ENCODE results near the gene OR52B2. TPM values are rescaled to one million over a fixed set of nuclear protein-coding genes. Genes with fewer than 3 reads are reported as not detected.
"Not testable (repeated sequence)": the region's sequence is repeated elsewhere in the genome, so short reads cannot be mapped to it uniquely, and the experiment has no call there.

OR52B2 gene
- total RNA-seq, 5 donors from 2014 or later (not counting 1 experiment from before 2014, with no cell fraction given) = not detected

DNA sequence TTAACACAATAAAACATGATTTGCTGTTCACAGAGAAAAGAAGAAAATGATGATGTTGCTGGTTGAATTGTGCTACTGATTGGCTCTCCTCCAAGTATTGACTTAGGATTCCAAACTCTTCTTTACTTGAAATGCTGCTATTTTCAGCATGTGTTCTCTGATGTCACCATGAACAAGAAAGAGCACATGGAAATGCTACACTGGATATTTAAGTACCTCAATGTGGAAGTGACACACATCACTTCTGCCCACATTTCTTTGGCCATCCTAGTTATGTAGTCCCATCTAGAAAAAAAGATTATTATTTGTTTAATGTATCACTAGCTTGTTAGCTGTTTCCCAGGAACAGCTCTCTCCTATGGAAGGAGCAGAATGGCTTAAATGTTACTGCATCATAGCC is 27.2 kb downstream of the OR52B2 start:
- H3K36me3 Mint-ChIP-seq = no peaks in the 10 kb centered on the region
- ChIA-PET POLR2A (no interaction called here), CTCF (no interaction called here)
- no peaks in the 10 kb centered on the region for H3K9me3 ChIP-seq
- peaks cover 0 to 2% (median 0%) of the 10 kb centered on the region in 3 donors for H3K9me3 Mint-ChIP-seq
- no peak overlapping the region for H3K27ac ChIP-seq (ENCODE audit: low read length)
- H3K27me3 Mint-ChIP-seq = peaks cover 11 to 14% of the 10 kb centered on the region in 2 donors
- H3K4me3 Mint-ChIP-seq = no peak overlapping the region
- DNase-seq = no peak
- ATAC-seq (replicated peaks in 1 of 4) = no peak
- H3K4me1 Mint-ChIP-seq = no peaks in the 10 kb centered on the region
- no peak overlapping the region for H3K27ac Mint-ChIP-seq
- H3K27me3 ChIP-seq (replicated peaks in 1 of 2; ENCODE audit: control insufficient read depth in 2 of 2, extremely low read depth in 1 of 2, insufficient read depth in 2 of 2, low read length in 1 of 2) = peaks cover 0 to 4% of the 10 kb centered on the region in 2 experiments
- no peaks in the 10 kb centered on the region for H3K36me3 ChIP-seq (ENCODE audit: control insufficient read depth in 2 of 2, extremely low read depth in 1 of 2, insufficient read depth in 1 of 2, low read length in 1 of 2)
- H3K4me3 ChIP-seq (ENCODE audit: control insufficient read depth in 1 of 2, extremely low read depth in 1 of 2, low read length in 1 of 2) = no peak overlapping the region
- no peaks in the 10 kb centered on the region for H3K4me1 ChIP-seq (ENCODE audit: control insufficient read depth in 1 of 2, extremely low read depth in 1 of 2, insufficient read depth in 2 of 2, low read length in 2 of 2)

DNA sequence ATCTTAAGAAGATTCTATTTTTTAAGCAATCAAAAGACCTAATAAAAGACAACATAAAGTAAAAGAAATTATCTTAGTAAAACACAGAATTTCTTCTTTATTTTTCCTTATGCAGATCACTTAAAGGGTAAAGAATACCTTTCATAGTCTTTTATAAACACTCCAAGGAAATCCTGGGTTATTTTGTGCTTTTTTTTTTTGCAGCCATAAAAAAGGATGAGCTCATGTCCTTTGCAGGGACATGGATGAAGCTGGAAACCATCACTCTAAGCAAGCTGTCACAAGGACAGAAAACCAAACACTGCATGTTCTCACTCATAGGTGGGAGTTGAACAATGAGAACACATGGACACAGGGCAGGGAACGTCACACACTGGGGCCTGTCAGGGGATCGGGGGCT is 34.2 kb downstream of the OR52B2 start:
- H3K9me3 Mint-ChIP-seq; DNase-seq; H3K9me3 ChIP-seq; H3K27me3 Mint-ChIP-seq; H3K4me3 ChIP-seq (ENCODE audit: control insufficient read depth in 1 of 2, extremely low read depth in 1 of 2, low read length in 1 of 2); CTCF ChIA-PET; H3K27me3 ChIP-seq (replicated peaks in 1 of 2; ENCODE audit: control insufficient read depth in 2 of 2, extremely low read depth in 1 of 2, insufficient read depth in 2 of 2, low read length in 1 of 2); H3K27ac ChIP-seq (ENCODE audit: low read length); H3K27ac Mint-ChIP-seq; H3K36me3 Mint-ChIP-seq; H3K36me3 ChIP-seq (ENCODE audit: control insufficient read depth in 2 of 2, extremely low read depth in 1 of 2, insufficient read depth in 1 of 2, low read length in 1 of 2); H3K4me1 Mint-ChIP-seq; H3K4me3 Mint-ChIP-seq; ATAC-seq (replicated peaks in 1 of 4); H3K4me1 ChIP-seq (ENCODE audit: control insufficient read depth in 1 of 2, extremely low read depth in 1 of 2, insufficient read depth in 2 of 2, low read length in 2 of 2): not testable (repeated sequence)
- POLR2A ChIA-PET = interaction anchor here in 1 of 2 donors (0.6 kb wide), 1 partner anchor 11 kb away, joined by 3 read pairs; no protein-coding TSS in a partner anchor
- 100% methylated on average over 1 of the region's 2 CpGs for WGBS (ENCODE audit: insufficient coverage)

DNA sequence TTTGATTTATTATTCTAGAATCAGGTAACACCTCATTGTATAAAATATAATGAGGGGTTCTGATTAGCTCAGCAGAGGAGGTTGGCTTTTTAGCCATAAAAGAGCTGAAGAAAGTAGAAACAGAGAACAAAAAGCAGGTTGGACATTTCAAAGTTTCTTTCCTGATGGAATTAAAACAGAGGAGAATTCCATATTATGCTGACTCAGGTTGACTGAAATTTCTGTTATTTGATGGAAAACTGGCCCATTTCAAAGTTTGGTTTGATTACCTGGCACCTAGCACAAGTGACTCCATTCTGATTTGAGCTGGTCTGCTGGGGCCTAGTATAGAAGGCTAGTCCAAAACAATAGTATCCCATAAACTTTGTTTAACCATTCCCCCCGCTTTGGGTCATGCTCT is 37.7 kb downstream of the OR52B2 start:
- Mint-ChIP-seq H3K27ac (no peak overlapping the region), H3K27me3 (peaks cover 10 to 16% of the 10 kb centered on the region in 2 donors), H3K9me3 (no peaks in the 10 kb centered on the region), H3K4me3 (no peak overlapping the region), H3K36me3 (no peaks in the 10 kb centered on the region), H3K4me1 (no peaks in the 10 kb centered on the region)
- WGBS (ENCODE audit: insufficient coverage) = no CpG with 5 or more reads among the region's 1 CpG
- peaks cover 0 to 6% of the 10 kb centered on the region in 2 experiments for H3K27me3 ChIP-seq (replicated peaks in 1 of 2; ENCODE audit: control insufficient read depth in 2 of 2, extremely low read depth in 1 of 2, insufficient read depth in 2 of 2, low read length in 1 of 2)
- CTCF ChIA-PET = no interaction called here
- no peak for ATAC-seq (replicated peaks in 1 of 4)
- H3K9me3 ChIP-seq = no peaks in the 10 kb centered on the region
- DNase-seq = no peak
- no peaks in the 10 kb centered on the region for H3K4me1 ChIP-seq (ENCODE audit: control insufficient read depth in 1 of 2, extremely low read depth in 1 of 2, insufficient read depth in 2 of 2, low read length in 2 of 2)
- POLR2A ChIA-PET = no interaction called here
- no peak overlapping the region for H3K27ac ChIP-seq (ENCODE audit: low read length)
- H3K36me3 ChIP-seq (ENCODE audit: control insufficient read depth in 2 of 2, extremely low read depth in 1 of 2, insufficient read depth in 1 of 2, low read length in 1 of 2) = no peaks in the 10 kb centered on the region
- no peak overlapping the region for H3K4me3 ChIP-seq (ENCODE audit: control insufficient read depth in 1 of 2, extremely low read depth in 1 of 2, low read length in 1 of 2)

DNA sequence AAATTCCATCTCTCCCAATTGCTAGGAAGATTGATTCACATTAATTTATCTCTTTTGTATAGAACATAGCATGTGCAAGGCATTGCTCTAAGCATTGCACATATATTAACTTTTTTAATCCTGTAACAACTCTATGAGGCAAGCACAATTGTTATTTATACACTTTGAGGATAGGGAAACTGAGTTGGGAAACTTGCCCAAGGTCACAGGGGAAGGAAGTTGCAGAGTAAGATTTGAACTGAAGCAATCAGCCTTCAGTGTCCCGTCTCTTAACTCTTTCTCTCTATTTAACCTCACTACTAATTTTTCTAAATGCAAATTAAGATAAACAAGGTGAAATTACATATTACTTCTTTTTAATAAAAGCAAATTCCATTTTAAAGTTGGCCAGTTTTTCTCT is 40.5 kb downstream of the OR52B2 start:
- Histone ChIP-seq H3K9me3 (no peaks in the 10 kb centered on the region), H3K4me1 (ENCODE audit: control insufficient read depth in 1 of 2, extremely low read depth in 1 of 2, insufficient read depth in 2 of 2, low read length in 2 of 2) (no peaks in the 10 kb centered on the region), H3K27me3 (replicated peaks in 1 of 2; ENCODE audit: control insufficient read depth in 2 of 2, extremely low read depth in 1 of 2, insufficient read depth in 2 of 2, low read length in 1 of 2) (peaks cover 0 to 6% of the 10 kb centered on the region in 2 experiments), H3K27ac (ENCODE audit: low read length) (no peak overlapping the region), H3K4me3 (ENCODE audit: control insufficient read depth in 1 of 2, extremely low read depth in 1 of 2, low read length in 1 of 2) (no peak overlapping the region), H3K36me3 (ENCODE audit: control insufficient read depth in 2 of 2, extremely low read depth in 1 of 2, insufficient read depth in 1 of 2, low read length in 1 of 2) (no peaks in the 10 kb centered on the region)
- Mint-ChIP-seq H3K27ac (no peak overlapping the region), H3K36me3 (no peaks in the 10 kb centered on the region), H3K4me1 (no peaks in the 10 kb centered on the region), H3K4me3 (no peak overlapping the region), H3K27me3 (peaks cover 7 to 14% of the 10 kb centered on the region in 2 donors), H3K9me3 (no peaks in the 10 kb centered on the region)
- POLR2A ChIA-PET = no interaction called here
- no CpG with 5 or more reads among the region's 1 CpG for WGBS (ENCODE audit: insufficient coverage)
- DNase-seq = no peak
- no peak for ATAC-seq (replicated peaks in 1 of 4)
- CTCF ChIA-PET = no interaction called here

DNA sequence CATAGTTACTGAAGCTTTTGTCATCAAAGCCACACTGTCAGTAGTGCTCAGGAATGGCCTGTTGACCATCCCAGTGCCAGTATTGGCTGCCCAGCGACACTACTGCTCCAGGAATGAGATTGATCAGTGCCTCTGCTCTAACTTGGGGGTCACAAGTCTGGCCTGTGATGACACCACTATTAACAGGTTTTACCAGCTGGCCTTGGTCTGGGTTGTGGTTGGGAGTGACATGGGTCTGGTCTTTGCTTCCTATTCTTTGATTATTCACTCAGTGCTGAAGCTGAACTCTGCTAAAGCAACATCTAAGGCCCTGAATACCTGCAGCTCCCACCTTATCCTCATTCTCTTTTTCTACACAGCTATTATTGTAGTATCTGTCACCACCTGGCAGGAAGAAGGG is 41.1 kb downstream of the OR52B2 start:
- no peak for DNase-seq
- H3K36me3 ChIP-seq (ENCODE audit: control insufficient read depth in 2 of 2, extremely low read depth in 1 of 2, insufficient read depth in 1 of 2, low read length in 1 of 2) = no peaks in the 10 kb centered on the region
- no peak overlapping the region for H3K4me3 ChIP-seq (ENCODE audit: control insufficient read depth in 1 of 2, extremely low read depth in 1 of 2, low read length in 1 of 2)
- ChIA-PET POLR2A (no interaction called here), CTCF (no interaction called here)
- Mint-ChIP-seq H3K27me3 (peaks cover 6 to 13% of the 10 kb centered on the region in 2 donors), H3K4me1 (no peaks in the 10 kb centered on the region), H3K36me3 (no peaks in the 10 kb centered on the region), H3K4me3 (no peak overlapping the region), H3K9me3 (no peaks in the 10 kb centered on the region), H3K27ac (no peak overlapping the region)
- H3K4me1 ChIP-seq (ENCODE audit: control insufficient read depth in 1 of 2, extremely low read depth in 1 of 2, insufficient read depth in 2 of 2, low read length in 2 of 2) = no peaks in the 10 kb centered on the region
- peaks cover 0 to 6% of the 10 kb centered on the region in 2 experiments for H3K27me3 ChIP-seq (replicated peaks in 1 of 2; ENCODE audit: control insufficient read depth in 2 of 2, extremely low read depth in 1 of 2, insufficient read depth in 2 of 2, low read length in 1 of 2)
- 17% methylated on average over 1 of the region's 1 CpG for WGBS (ENCODE audit: insufficient coverage)
- H3K27ac ChIP-seq (ENCODE audit: low read length) = no peak overlapping the region
- no peak for ATAC-seq (replicated peaks in 1 of 4)
- H3K9me3 ChIP-seq = no peaks in the 10 kb centered on the region

DNA sequence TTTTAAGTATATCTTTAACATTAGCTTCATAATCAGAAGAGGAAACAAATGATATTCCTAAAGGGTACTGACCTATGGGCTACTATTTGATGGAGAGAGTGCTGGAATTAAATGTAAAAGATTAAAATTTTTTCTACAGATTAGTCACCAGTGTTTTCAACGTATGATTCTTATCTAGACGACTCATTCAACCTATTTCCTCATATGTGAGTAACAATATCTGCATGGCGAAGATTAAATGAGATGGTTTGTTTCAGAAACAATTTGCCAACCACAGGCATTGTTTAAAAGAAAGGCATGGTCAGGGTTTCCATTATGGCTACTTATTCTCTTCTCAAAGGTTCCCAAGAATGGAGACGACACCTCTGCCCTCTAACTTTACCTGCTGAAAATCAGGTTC is 42.2 kb downstream of the OR52B2 start:
- Mint-ChIP-seq H3K4me1 (no peaks in the 10 kb centered on the region), H3K9me3 (no peaks in the 10 kb centered on the region), H3K36me3 (no peaks in the 10 kb centered on the region), H3K4me3 (no peak overlapping the region), H3K27me3 (peaks cover 6 to 9% of the 10 kb centered on the region in 2 donors), H3K27ac (no peak overlapping the region)
- Histone ChIP-seq H3K9me3 (no peaks in the 10 kb centered on the region), H3K4me3 (ENCODE audit: control insufficient read depth in 1 of 2, extremely low read depth in 1 of 2, low read length in 1 of 2) (no peak overlapping the region), H3K36me3 (ENCODE audit: control insufficient read depth in 2 of 2, extremely low read depth in 1 of 2, insufficient read depth in 1 of 2, low read length in 1 of 2) (no peaks in the 10 kb centered on the region), H3K4me1 (ENCODE audit: control insufficient read depth in 1 of 2, extremely low read depth in 1 of 2, insufficient read depth in 2 of 2, low read length in 2 of 2) (no peaks in the 10 kb centered on the region), H3K27me3 (replicated peaks in 1 of 2; ENCODE audit: control insufficient read depth in 2 of 2, extremely low read depth in 1 of 2, insufficient read depth in 2 of 2, low read length in 1 of 2) (peaks cover 0 to 6% of the 10 kb centered on the region in 2 experiments), H3K27ac (ENCODE audit: low read length) (no peak overlapping the region)
- DNase-seq (no peak), ATAC-seq (replicated peaks in 1 of 4) (no peak)
- ChIA-PET POLR2A (interaction anchor here in 1 of 2 donors (0.6 kb wide), 1 partner anchor 118 kb away, joined by 4 read pairs; no protein-coding TSS in a partner anchor), CTCF (no interaction called here)
- WGBS (ENCODE audit: insufficient coverage) = 86% methylated on average over 1 of the region's 4 CpGs

DNA sequence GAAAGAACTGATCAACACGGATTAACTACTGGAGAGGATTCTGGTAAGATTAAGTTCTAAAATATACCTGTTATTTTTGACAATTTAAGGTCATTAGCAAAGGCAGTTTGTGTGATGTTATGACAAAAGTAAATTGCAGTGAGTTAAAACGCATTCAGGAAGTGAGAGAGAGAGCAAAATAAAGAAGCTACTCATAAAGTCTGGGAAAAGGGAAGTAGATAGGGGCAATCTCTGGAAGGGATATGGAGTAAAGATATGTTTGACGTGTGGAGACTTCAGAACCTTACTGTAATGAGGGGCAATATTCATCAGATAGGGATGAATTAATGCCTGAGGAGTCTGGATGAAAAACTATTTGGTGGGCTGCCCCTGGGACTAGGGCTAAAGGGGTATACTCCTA is 45.9 kb downstream of the OR52B2 start:
- no peaks in the 10 kb centered on the region for H3K4me1 ChIP-seq (ENCODE audit: control insufficient read depth in 1 of 2, extremely low read depth in 1 of 2, insufficient read depth in 2 of 2, low read length in 2 of 2)
- no peak overlapping the region for H3K27ac ChIP-seq (ENCODE audit: low read length)
- ATAC-seq (replicated peaks in 1 of 4) = no peak
- Mint-ChIP-seq H3K4me3 (no peak overlapping the region), H3K4me1 (no peaks in the 10 kb centered on the region), H3K9me3 (peaks cover 0 to 2% (median 0%) of the 10 kb centered on the region in 3 donors), H3K27ac (no peak overlapping the region), H3K36me3 (no peaks in the 10 kb centered on the region), H3K27me3 (peaks cover under 1 to 6% of the 10 kb centered on the region in 2 donors)
- peaks cover 0 to 1% of the 10 kb centered on the region in 2 experiments for H3K27me3 ChIP-seq (replicated peaks in 1 of 2; ENCODE audit: control insufficient read depth in 2 of 2, extremely low read depth in 1 of 2, insufficient read depth in 2 of 2, low read length in 1 of 2)
- no peaks in the 10 kb centered on the region for H3K9me3 ChIP-seq
- ChIA-PET CTCF (no interaction called here), POLR2A (no interaction called here)
- no peak for DNase-seq
- no peak overlapping the region for H3K4me3 ChIP-seq (ENCODE audit: control insufficient read depth in 1 of 2, extremely low read depth in 1 of 2, low read length in 1 of 2)
- 68% methylated on average over 2 of the region's 3 CpGs for WGBS (ENCODE audit: insufficient coverage)
- no peaks in the 10 kb centered on the region for H3K36me3 ChIP-seq (ENCODE audit: control insufficient read depth in 2 of 2, extremely low read depth in 1 of 2, insufficient read depth in 1 of 2, low read length in 1 of 2)
